ENCODE data around the gene ASB10. TPM values are rescaled to one million over a fixed set of nuclear protein-coding genes. Genes with fewer than 3 reads are reported as not detected.

The ASB10 gene
- total and polyA plus RNA-seq, 2 donors (not counting 1 experiment from before 2014, with no cell fraction given): not detected

- Histone ChIP-seq H2AFZ (ENCODE audit: low read length) (no peak overlapping the region), H3K9ac (ENCODE audit: insufficient read depth, low read length) (no peak overlapping the region), H3K4me2 (ENCODE audit: extremely low read depth, insufficient read depth, low read length) (no peak overlapping the region), H3K79me2 (ENCODE audit: control insufficient read depth, insufficient read depth, low read length) (no peaks in the 10 kb centered on the region), H3K27me3 (ENCODE audit: control insufficient read depth, insufficient read depth, low read length) (peaks cover 23% of the 10 kb centered on the region), H3K27ac (ENCODE audit: insufficient read depth, low read length) (no peak overlapping the region), H3K36me3 (ENCODE audit: control insufficient read depth, insufficient read depth, low read length) (no peaks in the 10 kb centered on the region), H3K9me3 (ENCODE audit: control insufficient read depth, insufficient read depth, low read depth, low read length) (no peaks in the 10 kb centered on the region), H3K4me3 (replicated peaks in 1 of 4; ENCODE audit: control extremely low read depth in 1 of 4, insufficient read depth in 1 of 4, low read depth in 3 of 4, low read length in 4 of 4) (no peak overlapping the region), H4K20me1 (ENCODE audit: control insufficient read depth, extremely low read depth, insufficient read depth, low read length) (no peaks in the 10 kb centered on the region), H3K4me1 (ENCODE audit: control insufficient read depth, extremely low read depth, insufficient read depth, low read length) (no peaks in the 10 kb centered on the region)
- DNase-seq (ENCODE audit: low read depth in 2 of 2): peak; percentile 46 to 63
- TF ChIP-seq CTCF (conservative IDR thresholded peaks at IDR 0.05 in 1 of 2, IDR thresholded peaks at IDR 0.05 in 1 of 2; ENCODE audit: low read depth in 1 of 2, low read length in 2 of 2) (peak; percentile 99 to 100), EZH2 (IDR thresholded peaks at IDR 0.05; ENCODE audit: low read length, missing control alignments) (no peak)
Observed at GRCh38 chr7:151172273-151173141, 14.5 kb downstream of the ASB10 start.

DNA sequence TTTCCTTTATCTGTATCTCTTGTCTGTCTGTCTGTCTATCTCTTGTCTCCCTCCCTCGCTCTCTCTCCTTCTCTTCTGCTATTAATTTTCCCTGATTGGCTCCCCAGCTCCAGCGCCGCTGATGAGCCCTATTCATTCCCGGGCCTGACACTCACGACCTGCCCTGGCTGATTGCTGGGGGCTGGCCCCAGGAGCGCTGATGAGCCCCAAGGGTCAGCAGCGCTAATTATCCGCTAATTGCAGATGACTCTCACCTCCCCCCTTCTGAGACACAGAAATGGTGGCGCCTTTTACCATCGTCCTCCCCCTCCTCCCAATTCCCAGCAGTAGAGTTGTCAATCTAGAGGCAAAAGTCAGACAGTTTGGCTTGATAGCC lies 18.3 kb downstream of the ASB10 start:
- Histone ChIP-seq H3K9ac (ENCODE audit: insufficient read depth, low read length) (no peak overlapping the region), H2AFZ (ENCODE audit: low read length) (no peak overlapping the region), H4K20me1 (ENCODE audit: control insufficient read depth, extremely low read depth, insufficient read depth, low read length) (no peaks in the 10 kb centered on the region), H3K36me3 (ENCODE audit: control insufficient read depth, insufficient read depth, low read length) (no peaks in the 10 kb centered on the region), H3K79me2 (ENCODE audit: control insufficient read depth, insufficient read depth, low read length) (no peaks in the 10 kb centered on the region), H3K9me3 (ENCODE audit: control insufficient read depth, insufficient read depth, low read depth, low read length) (no peaks in the 10 kb centered on the region), H3K4me2 (ENCODE audit: extremely low read depth, insufficient read depth, low read length) (no peak overlapping the region), H3K4me1 (ENCODE audit: control insufficient read depth, extremely low read depth, insufficient read depth, low read length) (no peaks in the 10 kb centered on the region), H3K4me3 (replicated peaks in 1 of 4; ENCODE audit: control extremely low read depth in 1 of 4, insufficient read depth in 1 of 4, low read depth in 3 of 4, low read length in 4 of 4) (no peak overlapping the region), H3K27me3 (ENCODE audit: control insufficient read depth, insufficient read depth, low read length) (peaks cover 51% of the 10 kb centered on the region), H3K27ac (ENCODE audit: insufficient read depth, low read length) (no peak overlapping the region)
- no peak for DNase-seq (ENCODE audit: low read depth in 2 of 2)
- TF ChIP-seq EZH2 (IDR thresholded peaks at IDR 0.05; ENCODE audit: low read length, missing control alignments): no peak
- no peak for TF ChIP-seq CTCF (conservative IDR thresholded peaks at IDR 0.05 in 1 of 2, IDR thresholded peaks at IDR 0.05 in 1 of 2; ENCODE audit: low read depth in 1 of 2, low read length in 2 of 2)

GRCh38 chr7:151168003-151168786 lies 18.9 kb downstream of the ASB10 start:
- H3K9me3 ChIP-seq (ENCODE audit: control insufficient read depth, insufficient read depth, low read depth, low read length): no peaks in the 10 kb centered on the region
- H3K4me3 ChIP-seq (replicated peaks in 1 of 4; ENCODE audit: control extremely low read depth in 1 of 4, insufficient read depth in 1 of 4, low read depth in 3 of 4, low read length in 4 of 4): peak overlapping the region in 1 of 4 experiments; percentile 4
- no peak overlapping the region for H3K9ac ChIP-seq (ENCODE audit: insufficient read depth, low read length)
- no peaks in the 10 kb centered on the region for H3K36me3 ChIP-seq (ENCODE audit: control insufficient read depth, insufficient read depth, low read length)
- TF ChIP-seq CTCF (conservative IDR thresholded peaks at IDR 0.05 in 1 of 2, IDR thresholded peaks at IDR 0.05 in 1 of 2; ENCODE audit: low read depth in 1 of 2, low read length in 2 of 2) (peak; percentile 32 to 38), EZH2 (IDR thresholded peaks at IDR 0.05; ENCODE audit: low read length, missing control alignments) (peak; percentile 45)
- no peaks in the 10 kb centered on the region for H3K4me1 ChIP-seq (ENCODE audit: control insufficient read depth, extremely low read depth, insufficient read depth, low read length)
- no peaks in the 10 kb centered on the region for H3K79me2 ChIP-seq (ENCODE audit: control insufficient read depth, insufficient read depth, low read length)
- H3K27ac ChIP-seq (ENCODE audit: insufficient read depth, low read length): no peak overlapping the region
- H4K20me1 ChIP-seq (ENCODE audit: control insufficient read depth, extremely low read depth, insufficient read depth, low read length): no peaks in the 10 kb centered on the region
- no peak overlapping the region for H2AFZ ChIP-seq (ENCODE audit: low read length)
- H3K4me2 ChIP-seq (ENCODE audit: extremely low read depth, insufficient read depth, low read length): peak overlapping the region; percentile 25
- DNase-seq (ENCODE audit: low read depth in 2 of 2): no peak
- peaks cover 52% of the 10 kb centered on the region for H3K27me3 ChIP-seq (ENCODE audit: control insufficient read depth, insufficient read depth, low read length)

Data from fibroblast of lung (primary cell).